Sigmoid colon (tissue), 7 donors: ENCODE results near the gene PM20D1. TPM values are rescaled to one million over a fixed set of nuclear protein-coding genes. Genes with fewer than 3 reads are reported as not detected.
"Not testable (repeated sequence)": the region's sequence is repeated elsewhere in the genome, so short reads cannot be mapped to it uniquely, and the experiment has no call there.

Experiments used
- DNase-seq: peaks from one replicate; pipeline ENCODE4 v3.0.0-alpha.2; 2019
- H3K27ac ChIP-seq, 4 donors: fragments of 200-600 bp; sonication (generic); one replicate each; pipeline ENCODE4 v1.5.1; 2016 to 2019; ENCODE audit warnings: mild to moderate bottlenecking in 1 of 4
- H3K27me3 ChIP-seq, 3 donors: fragments of 200-600 bp; sonication (generic); one replicate each; pipeline ENCODE4 v1.5.1; 2019; ENCODE audit warnings: mild to moderate bottlenecking in 1 of 3
- H3K36me3 ChIP-seq, 4 donors: fragments of 200-600 bp; sonication (generic); one replicate each; pipeline ENCODE4 v1.5.1; 2016 to 2019
- H3K4me1 ChIP-seq, 4 donors: fragments of 200-600 bp; sonication (generic); one replicate each; pipeline ENCODE4 v1.5.1; 2017 to 2019
- H3K4me3 ChIP-seq, 4 donors: fragments of 200-600 bp; sonication (generic); one replicate each; pipeline ENCODE4 v1.5.1; 2017 to 2019; ENCODE audit warnings: mild to moderate bottlenecking in 2 of 4, moderate library complexity in 1 of 4
- H3K9me3 ChIP-seq, 4 donors: fragments of 200-600 bp in 3 of 4; sonication (generic) in 3 of 4; one replicate each; pipeline versions ENCODE4 v1.5.1 to v1.6.1; 2013 to 2019
- CTCF ChIP-seq, 4 experiments: fragments of 450-650 bp in 3 of 4; fragments of 200-600 bp in 1 of 4; IDR thresholded peaks; one replicate each; pipeline ENCODE4 v1.5.1; 2016 to 2019; ENCODE audit warnings: antibody characterized with exemption in 4 of 4, mild to moderate bottlenecking in 3 of 4, moderate library complexity in 2 of 4
- EP300 ChIP-seq, 4 donors: sonication (generic); formaldehyde crosslinking; IDR thresholded peaks; one replicate each; pipeline ENCODE4 v1.6.1; 2017; ENCODE audit warnings: antibody characterized with exemption in 4 of 4
- POLR2A ChIP-seq, 2 donors: fragments of 450-650 bp; IDR thresholded peaks; one replicate each; pipeline ENCODE4 v1.6.1; 2016; ENCODE audit warnings: antibody characterized with exemption in 2 of 2, mild to moderate bottlenecking in 2 of 2, moderate library complexity in 2 of 2
- POLR2AphosphoS5 ChIP-seq, 4 donors: sonication (generic); formaldehyde crosslinking; IDR thresholded peaks; one replicate each; pipeline ENCODE4 v1.6.1; 2017; ENCODE audit warnings: antibody characterized with exemption in 4 of 4
- WGBS, 2 donors: extraction: QIAGEN DNeasy Blood & Tissue Kit; methylation state at CpG; one replicate each; pipeline ENCODE4 v1.1.7; 2013; 5-methylcytosine and 5-hydroxymethylcytosine counted together
- intact Hi-C: fragments of 100-400 bp; cut with DNase I; formaldehyde crosslinking; loops from one replicate; pipeline ENCODE4 v1.15.1; 2023
- polyA plus RNA-seq, 3 donors: library from polyadenylated mRNA; stranded (reverse); fragments of 200-250 nt; gene quantifications; one replicate each; pipeline ENCODE4 v1.2.3, GENCODE V29; 2013
- total RNA-seq, 4 donors: library from RNA; depleted of rRNA; stranded (reverse); fragments of >200 nt; gene quantifications; one replicate each; pipeline ENCODE4 v1.1.0, GENCODE V29; 2016
- donor health status: healthy with polysubstance abuse.
- donor health status: Bipolar disorder and iron deficiency.
- donor health status: healthy.

Gene PM20D1
- total and polyA plus RNA-seq, 7 donors = 0.19 to 0.36 TPM; not detected in 5

GRCh38 chr1:205870236-205870635, 20.3 kb upstream of the PM20D1 start:
- TF ChIP-seq EP300 (IDR thresholded peaks at IDR 0.05) (no peak), POLR2AphosphoS5 (IDR thresholded peaks at IDR 0.05) (no peak), CTCF (IDR thresholded peaks at IDR 0.05) (no peak), POLR2A (IDR thresholded peaks at IDR 0.05) (no peak)
- no peaks in the 10 kb centered on the region for H3K9me3 ChIP-seq
- no peaks in the 10 kb centered on the region for H3K27me3 ChIP-seq
- H3K4me3 ChIP-seq = no peak overlapping the region
- no peaks in the 10 kb centered on the region for H3K4me1 ChIP-seq
- no peak overlapping the region for H3K27ac ChIP-seq
- H3K36me3 ChIP-seq = no peaks in the 10 kb centered on the region
- WGBS, 2 donors = 73 to 78% methylated on average over 2 of the region's 2 CpGs
- intact Hi-C loops = no loop called here
- DNase-seq = no peak

GRCh38 chr1:205861540-205861939, 11.6 kb upstream of the PM20D1 start:
- TF ChIP-seq POLR2AphosphoS5 (IDR thresholded peaks at IDR 0.05) = no peak
- no peak for TF ChIP-seq CTCF (IDR thresholded peaks at IDR 0.05)
- TF ChIP-seq POLR2A (IDR thresholded peaks at IDR 0.05) = no peak
- TF ChIP-seq EP300 (IDR thresholded peaks at IDR 0.05) = no peak
- no peak overlapping the region for H3K4me3 ChIP-seq
- no peaks in the 10 kb centered on the region for H3K27me3 ChIP-seq
- intact Hi-C loops = no loop called here
- no peak for DNase-seq
- no peaks in the 10 kb centered on the region for H3K9me3 ChIP-seq
- no peaks in the 10 kb centered on the region for H3K36me3 ChIP-seq
- no peak overlapping the region for H3K27ac ChIP-seq
- H3K4me1 ChIP-seq = no peaks in the 10 kb centered on the region
- 94 to 95% methylated on average over 2 of the region's 2 CpGs for WGBS, 2 donors

- no peaks in the 10 kb centered on the region for H3K27me3 ChIP-seq
- intact Hi-C loops = no loop called here
- 43 to 51% methylated on average over 6 of the region's 6 CpGs for WGBS, 2 donors
- H3K27ac ChIP-seq = no peak overlapping the region
- no peak for DNase-seq
- H3K9me3 ChIP-seq = no peaks in the 10 kb centered on the region
- no peaks in the 10 kb centered on the region for H3K36me3 ChIP-seq
- H3K4me3 ChIP-seq = no peak overlapping the region
- H3K4me1 ChIP-seq = no peaks in the 10 kb centered on the region
- TF ChIP-seq POLR2AphosphoS5 (IDR thresholded peaks at IDR 0.05) = no peak
- no peak for TF ChIP-seq EP300 (IDR thresholded peaks at IDR 0.05)
- no peak for TF ChIP-seq POLR2A (IDR thresholded peaks at IDR 0.05)
- TF ChIP-seq CTCF (IDR thresholded peaks at IDR 0.05) = no peak
These were observed 8.4 kb upstream of the PM20D1 start for GRCh38 chr1:205858141-205858961.

- H3K36me3 ChIP-seq, H3K27ac ChIP-seq, H3K27me3 ChIP-seq, DNase-seq, H3K9me3 ChIP-seq, H3K4me1 ChIP-seq, H3K4me3 ChIP-seq, intact Hi-C loops: not testable (repeated sequence)
- whole genome bisulfite sequencing, 2 donors = 76% methylated on average over 2 of the region's 2 CpGs
These were observed 7.6 kb upstream of the PM20D1 start for GRCh38 chr1:205857501-205857900.

GRCh38 chr1:205856433-205856832, 6.5 kb upstream of the PM20D1 start:
- H3K4me3 ChIP-seq = no peak overlapping the region
- intact Hi-C loops = no loop called here
- H3K27ac ChIP-seq = no peak overlapping the region
- H3K36me3 ChIP-seq = no peaks in the 10 kb centered on the region
- no peaks in the 10 kb centered on the region for H3K4me1 ChIP-seq
- peaks cover 0 to 5% (median 0%) of the 10 kb centered on the region in 4 donors for H3K9me3 ChIP-seq
- TF ChIP-seq EP300 (IDR thresholded peaks at IDR 0.05) = no peak
- TF ChIP-seq CTCF (IDR thresholded peaks at IDR 0.05) = no peak
- no peak for TF ChIP-seq POLR2AphosphoS5 (IDR thresholded peaks at IDR 0.05)
- TF ChIP-seq POLR2A (IDR thresholded peaks at IDR 0.05) = no peak
- no peaks in the 10 kb centered on the region for H3K27me3 ChIP-seq
- no peak for DNase-seq
